Prostate gland (tissue), 2 donors: ENCODE data around the gene LRRC42.

Experiments used
- POLR2A ChIP-seq: fragments of 450-650 bp; IDR thresholded peaks from one replicate; pipeline ENCODE4 v1.6.1; 2016; ENCODE audit warnings: antibody characterized with exemption, mild to moderate bottlenecking
- TF ChIP-seq, protein P1 (sequence below), 4 experiments: fragments of 200-600 bp in 2 of 4; fragments of 450-650 bp in 2 of 4; sonication (generic) in 2 of 4; IDR thresholded peaks; 1 replicate in 3 of 4; 2 replicates in 1 of 4; pipeline ENCODE4 v1.5.1; 2016 to 2019; ENCODE audit warnings: antibody characterized with exemption in 4 of 4, mild to moderate bottlenecking in 2 of 4, moderate library complexity in 2 of 4

GRCh38 chr1:53999920-54000319 is 53.8 kb downstream of the LRRC42 start:
- TF ChIP-seq, protein P1, sequence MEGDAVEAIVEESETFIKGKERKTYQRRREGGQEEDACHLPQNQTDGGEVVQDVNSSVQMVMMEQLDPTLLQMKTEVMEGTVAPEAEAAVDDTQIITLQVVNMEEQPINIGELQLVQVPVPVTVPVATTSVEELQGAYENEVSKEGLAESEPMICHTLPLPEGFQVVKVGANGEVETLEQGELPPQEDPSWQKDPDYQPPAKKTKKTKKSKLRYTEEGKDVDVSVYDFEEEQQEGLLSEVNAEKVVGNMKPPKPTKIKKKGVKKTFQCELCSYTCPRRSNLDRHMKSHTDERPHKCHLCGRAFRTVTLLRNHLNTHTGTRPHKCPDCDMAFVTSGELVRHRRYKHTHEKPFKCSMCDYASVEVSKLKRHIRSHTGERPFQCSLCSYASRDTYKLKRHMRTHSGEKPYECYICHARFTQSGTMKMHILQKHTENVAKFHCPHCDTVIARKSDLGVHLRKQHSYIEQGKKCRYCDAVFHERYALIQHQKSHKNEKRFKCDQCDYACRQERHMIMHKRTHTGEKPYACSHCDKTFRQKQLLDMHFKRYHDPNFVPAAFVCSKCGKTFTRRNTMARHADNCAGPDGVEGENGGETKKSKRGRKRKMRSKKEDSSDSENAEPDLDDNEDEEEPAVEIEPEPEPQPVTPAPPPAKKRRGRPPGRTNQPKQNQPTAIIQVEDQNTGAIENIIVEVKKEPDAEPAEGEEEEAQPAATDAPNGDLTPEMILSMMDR (IDR thresholded peaks at IDR 0.05): no peak
- TF ChIP-seq POLR2A: no peak
